ENCODE results near the gene KIF3C. TPM values are rescaled to one million over a fixed set of nuclear protein-coding genes. Genes with fewer than 3 reads are reported as not detected.

The KIF3C gene
- total and polyA plus RNA-seq, 2 donors (not counting 3 experiments of a cell fraction or from before 2014, with no cell fraction given), result 11.4 to 40.7 TPM

DNA sequence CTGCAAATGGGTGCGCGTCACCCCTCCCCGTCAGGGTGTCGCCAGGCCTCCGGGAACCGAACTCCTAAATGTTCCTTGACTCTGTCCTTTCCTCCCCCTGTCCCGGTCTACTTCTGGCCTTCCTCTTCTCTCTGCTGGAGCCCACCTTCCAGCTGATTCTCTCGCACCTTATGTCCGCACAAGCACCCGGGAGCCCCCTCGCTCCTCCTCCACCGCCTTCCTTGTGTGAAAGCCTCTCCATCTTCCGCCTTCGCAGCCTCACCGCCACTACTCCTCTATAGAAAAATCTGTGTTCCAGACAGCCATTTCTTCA lies 627 bp upstream of the KIF3C start:
- Histone ChIP-seq H4K20me1 (replicated peaks; ENCODE audit: control insufficient read depth, extremely low read depth, insufficient read depth, low read length) (no peaks in the 10 kb centered on the region), H3K79me2 (ENCODE audit: control insufficient read depth, insufficient read depth, low read length) (peaks cover 32% of the 10 kb centered on the region), H3K27ac (ENCODE audit: insufficient read depth, low read depth, low read length) (no peak overlapping the region), H3K4me2 (ENCODE audit: insufficient read depth, low read length) (peak overlapping the region; percentile 57), H3K9me3 (replicated peaks; ENCODE audit: control insufficient read depth, insufficient read depth, low read length) (no peaks in the 10 kb centered on the region), H3K4me1 (ENCODE audit: control insufficient read depth, extremely low read depth, insufficient read depth, low read length) (peaks cover 32% of the 10 kb centered on the region), H2AFZ (ENCODE audit: low read depth, low read length) (peak overlapping the region; percentile 98), H3K27me3 (ENCODE audit: control insufficient read depth in 2 of 2, insufficient read depth in 2 of 2, low read length in 2 of 2) (no peaks in the 10 kb centered on the region), H3K36me3 (ENCODE audit: control insufficient read depth in 2 of 2, extremely low read depth in 1 of 2, insufficient read depth in 2 of 2, low read length in 2 of 2) (no peaks in the 10 kb centered on the region), H3K9ac (replicated peaks; ENCODE audit: extremely low read depth, insufficient read depth, low read length) (peak overlapping the region; percentile 19), H3K4me3 (replicated peaks in 1 of 3; ENCODE audit: insufficient read depth in 1 of 3, low read depth in 1 of 3, low read length in 3 of 3) (peak overlapping the region in 2 of 3 experiments; percentile 46 to 86), H3K9me1 (replicated peaks; ENCODE audit: control insufficient read depth, extremely low read depth, insufficient read depth, low read length) (no peaks in the 10 kb centered on the region)
- POLR2A ChIA-PET, result no interaction called here
- dilution Hi-C loops (cut with MboI; ENCODE audit: extremely low pct_ligation_motif_present, low sequenced_read_pairs) (no loop called here), intact Hi-C loops (cut with micrococcal nuclease) (loop anchor here (1.0 kb wide), 2 partner anchors 22 to 32 kb away; no protein-coding TSS in a partner anchor)
- BruUV-seq (replicated peaks), result no TSS peak
- FAIRE-seq (no peak), DNase-seq (ENCODE audit: low read depth, low spot score) (no peak)
- CTCF ChIA-PET, result interaction anchor here (1.2 to 2.7 kb wide), 7 partner anchors 26 to 595 kb away, joined by 3 to 15 read pairs (median 7); no protein-coding TSS in a partner anchor
- TF ChIP-seq EZH2 (IDR thresholded peaks at IDR 0.05; ENCODE audit: borderline replicate concordance, low read depth, low read length, severe bottlenecking), result no peak
- TF ChIP-seq MYC (IDR thresholded peaks at IDR 0.05; ENCODE audit: low read depth, low read length), result no peak
- TF ChIP-seq CTCF (IDR thresholded peaks at IDR 0.05; ENCODE audit: extremely low read depth in 1 of 2, insufficient read depth in 1 of 2, low read depth in 1 of 2, low read length in 2 of 2), result no peak
- TF ChIP-seq FOS (IDR thresholded peaks at IDR 0.05; ENCODE audit: borderline replicate concordance, insufficient read depth, low read length), result no peak
- no peak for TF ChIP-seq POLR2AphosphoS5 (IDR thresholded peaks at IDR 0.05; ENCODE audit: insufficient read depth, low read depth, low read length)
- no peak for TF ChIP-seq MAX (IDR thresholded peaks at IDR 0.05; ENCODE audit: insufficient read depth, insufficient read length)
- no peak for TF ChIP-seq POLR2A (IDR thresholded peaks at IDR 0.05; ENCODE audit: low read depth, low read length)
- no peak for TF ChIP-seq GATA2 (IDR thresholded peaks at IDR 0.05; ENCODE audit: insufficient read depth, insufficient read length, low read depth, low read length)
- no peak for TF ChIP-seq JUN (IDR thresholded peaks at IDR 0.05; ENCODE audit: borderline replicate concordance, insufficient read depth, insufficient read length, low read depth)

Data from endothelial cell of umbilical vein (primary cell).